ENCODE measurements around the gene GDF15.

GRCh38 chr19:18379803-18380747 is 5.9 kb upstream of the GDF15 start:
- TF ChIP-seq CTCF (IDR thresholded peaks at IDR 0.05; ENCODE audit: insufficient read depth, low read length, poor library complexity, severe bottlenecking), result no peak
- TF ChIP-seq EZH2phosphoT487 (conservative IDR thresholded peaks at IDR 0.05; ENCODE audit: low read length), result no peak
